GM21447 (cell line): Measurements from ENCODE around the gene RASA2.

Experiments used
- ATAC-seq: cut with Tn5 transposase; IDR thresholded peaks from one replicate; pipeline ENCODE4 v1.9.1; 2021; ENCODE audit not compliant: unreplicated experiment

RASA2 gene, protein sequence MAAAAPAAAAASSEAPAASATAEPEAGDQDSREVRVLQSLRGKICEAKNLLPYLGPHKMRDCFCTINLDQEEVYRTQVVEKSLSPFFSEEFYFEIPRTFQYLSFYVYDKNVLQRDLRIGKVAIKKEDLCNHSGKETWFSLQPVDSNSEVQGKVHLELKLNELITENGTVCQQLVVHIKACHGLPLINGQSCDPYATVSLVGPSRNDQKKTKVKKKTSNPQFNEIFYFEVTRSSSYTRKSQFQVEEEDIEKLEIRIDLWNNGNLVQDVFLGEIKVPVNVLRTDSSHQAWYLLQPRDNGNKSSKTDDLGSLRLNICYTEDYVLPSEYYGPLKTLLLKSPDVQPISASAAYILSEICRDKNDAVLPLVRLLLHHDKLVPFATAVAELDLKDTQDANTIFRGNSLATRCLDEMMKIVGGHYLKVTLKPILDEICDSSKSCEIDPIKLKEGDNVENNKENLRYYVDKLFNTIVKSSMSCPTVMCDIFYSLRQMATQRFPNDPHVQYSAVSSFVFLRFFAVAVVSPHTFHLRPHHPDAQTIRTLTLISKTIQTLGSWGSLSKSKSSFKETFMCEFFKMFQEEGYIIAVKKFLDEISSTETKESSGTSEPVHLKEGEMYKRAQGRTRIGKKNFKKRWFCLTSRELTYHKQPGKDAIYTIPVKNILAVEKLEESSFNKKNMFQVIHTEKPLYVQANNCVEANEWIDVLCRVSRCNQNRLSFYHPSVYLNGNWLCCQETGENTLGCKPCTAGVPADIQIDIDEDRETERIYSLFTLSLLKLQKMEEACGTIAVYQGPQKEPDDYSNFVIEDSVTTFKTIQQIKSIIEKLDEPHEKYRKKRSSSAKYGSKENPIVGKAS

DNA sequence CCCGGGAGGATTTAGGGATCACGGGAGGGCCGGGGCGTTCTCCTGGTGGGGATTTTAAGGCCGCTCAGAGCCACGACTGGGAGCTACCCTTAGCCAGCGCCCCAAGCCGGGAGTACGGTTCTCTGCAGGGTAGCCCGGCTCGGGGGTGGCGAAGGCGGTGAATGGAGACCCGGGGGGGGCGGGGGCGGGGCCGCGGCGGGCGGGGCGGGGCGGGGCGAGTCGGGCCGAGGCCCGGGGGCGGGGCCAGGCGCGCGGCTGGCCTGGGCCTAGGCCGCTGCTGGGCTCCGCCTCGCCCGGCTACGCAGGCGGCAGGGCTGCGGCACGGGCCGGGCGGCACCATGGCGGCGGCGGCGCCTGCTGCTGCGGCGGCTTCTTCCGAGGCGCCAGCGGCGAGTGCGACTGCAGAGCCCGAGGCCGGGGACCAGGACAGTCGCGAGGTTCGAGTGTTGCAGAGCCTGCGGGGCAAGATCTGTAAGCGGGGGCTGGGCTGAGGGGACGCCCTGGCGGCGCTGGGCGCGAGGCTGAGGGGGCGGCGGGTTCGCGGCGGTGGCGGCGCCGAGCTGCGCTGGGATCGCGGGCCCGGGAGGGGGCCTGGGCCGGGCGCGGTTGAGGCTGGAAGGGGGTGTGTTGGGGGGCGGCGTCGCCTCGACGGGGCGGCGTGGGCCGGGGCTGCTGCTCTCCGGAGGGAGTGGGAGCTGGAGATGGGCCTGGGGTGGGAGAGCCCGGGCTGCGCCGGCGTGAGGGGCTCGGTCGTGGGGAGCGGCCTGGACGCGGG, at the start of gene RASA2:
Gene RASA2 (plus strand): TSS at position 282 of the 775 bp plus-strand sequence. CDS start 57 bp downstream, at position 339.
- peak; percentile 49 for ATAC-seq

DNA sequence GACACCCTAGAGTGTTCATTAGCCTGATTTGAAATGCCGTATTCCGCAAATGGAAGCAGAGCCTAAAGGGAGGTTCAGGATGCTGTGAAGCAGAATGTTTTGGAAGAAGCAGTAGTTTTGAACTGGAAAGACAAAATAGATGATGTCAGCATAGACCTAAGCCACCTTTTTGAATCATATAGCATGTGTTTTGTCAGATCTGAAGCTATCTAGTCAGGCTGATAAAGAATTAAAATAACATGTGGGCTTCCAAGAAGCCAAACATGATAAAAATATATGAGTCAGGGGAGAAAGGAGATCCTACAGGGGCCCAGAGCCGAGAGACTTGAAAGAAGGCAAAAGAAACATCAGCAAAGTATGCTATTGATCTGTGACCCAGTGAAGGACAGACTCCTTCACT, 47.2 kb upstream of the RASA2 start:
- ATAC-seq = no peak

DNA sequence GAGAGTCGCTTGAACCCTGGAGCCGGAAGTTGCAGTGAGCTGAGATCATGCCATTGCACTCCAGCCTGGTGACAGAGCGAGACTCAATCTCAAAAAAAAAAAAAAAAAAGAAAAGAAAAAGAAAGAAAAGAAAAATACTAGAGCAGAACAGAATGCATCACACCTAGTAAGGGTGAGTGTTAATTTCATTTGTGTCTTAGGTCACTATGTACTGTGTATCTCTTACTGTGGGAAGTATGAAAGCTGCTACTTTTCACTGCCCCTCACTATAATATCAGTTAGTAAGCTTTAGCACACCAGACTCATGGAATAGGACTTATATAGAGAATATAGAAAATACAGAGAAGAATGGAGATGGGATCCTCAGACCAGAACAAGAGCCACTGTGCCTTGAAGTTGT, 45.9 kb upstream of the RASA2 start:
- ATAC-seq = peak; percentile 18

DNA sequence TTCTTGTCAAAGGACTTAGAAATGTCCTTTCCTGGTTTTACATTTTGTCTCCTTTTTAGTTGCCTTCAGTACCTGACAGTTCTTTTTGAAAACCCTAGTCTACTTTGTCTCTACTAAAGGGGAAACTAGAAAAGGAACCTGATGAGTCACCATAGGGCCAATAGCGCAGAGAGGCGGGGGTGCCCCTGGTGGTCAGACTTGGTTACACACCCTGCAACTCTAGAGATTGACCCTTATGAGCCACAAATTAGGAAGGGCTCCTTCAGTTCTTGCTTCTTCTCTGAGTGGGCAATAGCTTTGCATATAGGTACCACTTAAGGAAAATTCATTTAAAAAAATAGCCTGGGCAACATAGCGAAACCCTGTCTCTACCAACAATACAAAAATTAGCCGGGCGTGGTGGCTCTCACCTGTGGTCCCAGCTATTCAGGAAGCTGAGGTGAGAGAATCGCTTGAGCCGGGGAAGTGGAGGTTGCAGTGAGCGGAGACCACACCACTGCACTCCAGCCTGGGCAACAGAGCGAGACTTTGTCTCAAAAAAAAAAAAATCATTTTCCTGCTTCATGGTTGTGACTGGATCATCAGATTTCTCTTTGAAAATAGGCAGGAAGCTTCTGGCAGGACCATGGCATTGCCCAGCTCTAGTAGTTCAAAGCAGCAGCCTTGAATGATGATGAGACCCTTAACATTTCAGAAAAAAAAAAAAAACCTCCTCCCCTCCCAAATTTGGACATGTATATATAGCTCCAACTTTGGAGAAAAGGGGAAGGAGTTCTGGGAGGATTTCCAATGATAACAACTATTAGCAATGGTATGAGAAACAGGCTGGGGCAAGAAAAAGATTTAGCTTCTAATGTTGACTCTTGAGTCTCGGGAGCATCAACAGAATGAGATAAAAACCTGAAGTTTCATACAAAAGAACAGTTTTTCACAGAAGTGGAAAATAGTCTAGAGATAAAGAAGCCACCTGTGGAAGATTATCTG, 45.2 kb upstream of the RASA2 start:
- peak; percentile 96 for ATAC-seq

DNA sequence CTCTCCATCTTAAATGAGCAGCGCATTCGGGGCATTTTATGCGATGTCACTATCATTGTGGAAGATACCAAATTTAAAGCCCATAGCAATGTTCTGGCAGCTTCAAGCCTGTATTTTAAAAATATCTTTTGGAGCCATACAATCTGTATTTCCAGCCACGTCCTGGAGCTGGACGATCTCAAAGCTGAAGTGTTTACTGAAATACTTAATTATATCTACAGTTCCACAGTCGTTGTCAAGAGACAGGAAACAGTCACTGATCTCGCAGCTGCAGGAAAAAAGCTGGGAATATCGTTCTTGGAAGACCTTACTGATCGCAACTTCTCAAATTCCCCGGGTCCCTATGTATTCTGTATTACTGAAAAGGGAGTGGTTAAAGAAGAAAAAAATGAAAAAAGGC, 44.4 kb upstream of the RASA2 start:
- no peak for ATAC-seq

DNA sequence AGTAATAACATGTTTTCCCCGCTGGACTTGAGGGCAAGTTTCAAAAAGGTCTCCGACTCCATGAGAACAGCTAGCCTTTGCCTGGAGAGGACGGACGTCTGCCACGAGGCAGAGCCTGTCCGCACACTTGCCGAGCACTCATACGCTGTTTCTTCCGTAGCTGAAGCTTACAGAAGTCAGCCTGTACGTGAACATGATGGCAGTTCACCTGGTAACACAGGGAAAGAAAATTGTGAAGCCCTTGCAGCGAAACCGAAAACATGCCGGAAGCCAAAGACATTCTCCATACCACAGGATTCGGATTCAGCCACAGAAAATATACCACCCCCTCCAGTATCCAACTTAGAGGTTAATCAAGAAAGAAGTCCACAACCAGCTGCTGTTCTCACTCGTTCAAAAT, 43.9 kb upstream of the RASA2 start:
- ATAC-seq = no peak

DNA sequence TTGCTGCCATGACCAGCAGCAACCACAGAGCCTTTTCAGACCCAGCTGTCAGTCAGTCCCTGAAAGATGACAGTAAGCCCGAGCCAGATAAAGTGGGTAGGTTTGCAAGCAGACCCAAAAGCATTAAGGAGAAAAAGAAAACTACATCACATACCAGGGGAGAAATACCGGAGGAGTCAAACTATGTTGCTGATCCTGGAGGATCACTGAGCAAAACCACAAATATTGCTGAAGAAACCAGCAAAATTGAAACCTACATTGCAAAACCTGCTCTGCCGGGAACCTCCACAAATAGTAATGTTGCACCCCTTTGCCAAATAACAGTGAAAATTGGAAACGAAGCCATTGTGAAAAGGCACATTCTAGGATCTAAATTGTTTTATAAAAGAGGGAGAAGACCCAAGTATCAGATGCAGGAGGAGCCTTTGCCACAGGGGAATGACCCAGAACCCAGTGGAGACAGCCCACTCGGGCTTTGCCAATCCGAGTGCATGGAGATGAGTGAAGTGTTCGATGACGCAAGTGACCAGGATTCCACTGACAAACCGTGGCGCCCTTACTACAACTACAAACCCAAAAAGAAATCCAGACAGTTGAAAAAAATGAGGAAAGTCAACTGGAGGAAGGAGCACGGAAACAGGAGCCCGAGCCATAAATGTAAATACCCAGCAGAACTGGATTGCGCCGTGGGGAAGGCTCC, 42.1 kb upstream of the RASA2 start:
- ATAC-seq = no peak

DNA sequence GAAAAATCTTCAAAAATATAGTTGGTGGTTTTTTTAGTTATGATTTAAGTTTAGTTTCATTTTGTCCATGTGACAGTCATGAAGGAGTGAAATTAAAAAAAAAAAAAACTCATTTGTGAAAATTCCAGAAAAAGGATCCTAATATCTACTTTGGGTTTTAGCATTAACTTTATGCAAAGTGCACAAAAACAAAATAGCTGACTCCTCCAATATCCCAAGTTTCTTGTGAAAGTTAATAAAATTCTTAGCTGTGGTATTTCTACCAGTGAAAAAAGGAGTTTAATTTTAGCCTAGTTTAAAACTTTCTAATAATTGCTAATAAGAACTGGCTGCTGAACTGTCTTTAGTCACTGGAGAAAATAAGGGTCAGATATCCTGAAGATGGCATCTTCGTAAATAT, 40.8 kb upstream of the RASA2 start:
- ATAC-seq = no peak

DNA sequence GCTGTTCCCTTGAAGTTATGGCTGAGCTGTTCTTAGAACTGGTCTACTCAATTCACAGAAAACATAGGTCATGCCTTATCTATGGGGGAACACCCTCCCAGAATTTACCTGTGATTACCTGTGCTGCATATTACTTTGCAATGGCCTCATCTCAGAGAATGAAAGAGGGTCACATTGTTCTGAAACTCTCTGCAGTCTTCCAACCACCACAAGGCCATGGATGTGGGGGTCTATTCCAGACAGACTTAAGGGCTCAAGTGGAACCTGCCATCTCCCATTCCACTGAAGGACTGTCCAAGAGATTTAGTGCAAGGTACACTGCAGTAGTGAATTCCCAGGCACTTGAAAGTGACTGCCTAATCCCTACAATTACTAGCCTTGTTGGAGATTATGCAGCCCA, 40.1 kb upstream of the RASA2 start:
- no peak for ATAC-seq

DNA sequence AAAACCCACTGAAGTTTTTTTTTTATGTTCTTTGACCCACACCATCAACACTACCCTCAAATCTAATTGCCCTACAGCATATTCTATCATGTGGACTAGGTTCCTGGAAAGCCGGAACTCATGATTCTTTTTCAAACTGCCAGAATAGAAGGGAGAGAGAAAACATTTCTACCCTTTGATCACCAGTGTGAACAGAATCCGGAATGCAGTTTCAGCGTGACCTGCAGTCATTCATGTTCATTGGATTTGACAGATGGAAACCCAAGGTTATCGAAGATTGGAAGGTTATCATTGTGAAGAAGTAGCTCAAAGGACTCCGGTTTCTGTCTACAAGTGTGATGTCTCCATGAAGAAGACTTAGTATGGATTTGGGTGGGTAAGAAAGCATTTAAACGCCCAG, 39.4 kb upstream of the RASA2 start:
- ATAC-seq = no peak

DNA sequence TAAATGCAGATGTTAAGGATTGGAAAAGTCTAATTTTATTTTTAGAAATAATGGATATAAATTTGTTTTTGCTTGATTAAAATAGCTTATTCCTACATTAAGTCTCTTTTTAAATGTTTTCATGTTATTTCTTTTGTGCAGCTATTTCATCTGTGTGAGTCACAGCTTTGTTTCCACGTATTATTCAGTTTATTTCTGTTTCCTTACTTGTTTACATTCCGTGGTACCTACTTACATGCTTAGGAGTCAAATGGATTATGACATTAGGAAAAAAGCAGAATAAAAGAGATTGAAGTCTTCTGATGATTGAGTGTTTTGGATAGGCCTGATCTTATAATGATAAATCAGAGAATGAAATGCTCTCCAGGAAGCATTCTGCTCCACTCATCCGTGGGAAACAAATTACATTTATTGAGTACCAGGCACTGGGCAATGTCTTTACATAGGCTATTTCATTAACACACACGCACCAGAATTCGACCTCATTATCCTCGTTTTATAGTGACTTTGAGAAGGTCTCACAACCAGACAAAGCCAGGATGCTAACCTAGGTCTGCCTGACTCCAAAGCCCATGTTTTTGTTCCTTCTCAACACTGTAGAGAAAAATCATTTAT, 38.1 kb upstream of the RASA2 start:
- ATAC-seq = no peak

DNA sequence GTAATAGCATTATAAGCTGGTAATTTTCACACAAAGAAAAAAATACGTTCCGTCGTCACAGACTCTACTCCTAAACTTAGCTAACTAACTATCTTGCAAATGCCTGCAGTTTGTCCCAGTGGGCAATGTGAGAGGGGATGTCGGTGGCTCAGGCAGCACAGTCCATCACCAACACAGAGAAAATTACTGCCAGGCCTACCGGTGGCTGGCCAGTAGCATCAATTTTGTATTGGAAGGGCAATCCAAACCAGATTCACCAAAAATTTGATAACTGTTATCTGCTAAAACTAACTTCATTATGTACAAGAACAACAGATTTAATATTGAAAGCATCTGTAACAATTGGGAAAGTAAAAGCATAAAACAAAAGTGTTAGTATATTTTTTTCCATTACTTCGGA, 37.4 kb upstream of the RASA2 start:
- ATAC-seq = no peak

DNA sequence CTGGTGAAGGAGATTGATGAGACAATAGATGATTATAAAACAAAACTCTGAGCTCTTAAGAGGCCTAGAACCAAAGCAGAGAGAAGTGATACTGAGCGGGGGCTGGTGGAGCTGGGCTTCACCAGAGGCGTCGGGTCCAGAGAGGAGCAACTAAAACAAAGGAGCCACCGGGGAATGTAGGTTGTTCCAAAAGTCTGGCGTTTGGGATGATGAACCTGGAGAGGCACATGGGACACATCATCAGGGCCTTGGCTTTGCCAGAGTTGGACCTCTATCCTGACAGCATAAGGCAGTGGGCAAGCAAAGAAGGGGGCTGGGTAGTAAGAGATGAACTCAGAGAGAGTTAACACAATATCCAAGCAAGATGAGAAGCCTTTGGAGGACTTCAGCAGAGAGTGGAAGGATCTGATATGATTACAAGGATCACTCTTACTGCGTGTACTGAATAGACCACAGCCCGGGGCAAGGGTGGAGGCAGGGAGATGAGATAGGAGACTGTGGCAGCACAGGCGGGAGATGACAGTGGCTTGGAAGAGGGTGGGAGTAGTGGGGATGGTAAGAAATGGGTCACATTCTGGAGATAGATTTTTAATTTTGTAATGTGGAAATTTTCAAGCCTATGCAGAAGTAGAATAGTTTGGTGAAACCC, 36.0 kb upstream of the RASA2 start:
- ATAC-seq = no peak

DNA sequence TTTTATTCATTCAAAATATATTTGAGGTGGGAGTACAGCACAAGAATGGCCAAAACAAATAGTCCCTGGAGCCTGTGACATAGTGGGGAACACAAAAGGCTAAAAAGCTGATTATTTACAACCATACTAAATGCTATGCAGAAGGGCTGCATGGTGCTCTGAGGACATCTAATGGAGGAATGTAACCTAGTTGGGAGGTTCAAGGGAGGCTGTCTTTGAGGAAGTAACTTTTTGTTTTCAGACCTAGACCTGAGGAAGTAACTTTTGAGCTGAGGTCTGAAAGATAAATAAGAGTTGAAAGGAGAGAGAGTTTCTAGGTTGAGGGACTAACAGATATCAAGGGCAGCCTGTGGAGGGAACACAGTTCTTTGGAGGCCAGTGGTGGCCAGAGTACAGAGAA, 34.8 kb upstream of the RASA2 start:
- ATAC-seq = peak; percentile 81

DNA sequence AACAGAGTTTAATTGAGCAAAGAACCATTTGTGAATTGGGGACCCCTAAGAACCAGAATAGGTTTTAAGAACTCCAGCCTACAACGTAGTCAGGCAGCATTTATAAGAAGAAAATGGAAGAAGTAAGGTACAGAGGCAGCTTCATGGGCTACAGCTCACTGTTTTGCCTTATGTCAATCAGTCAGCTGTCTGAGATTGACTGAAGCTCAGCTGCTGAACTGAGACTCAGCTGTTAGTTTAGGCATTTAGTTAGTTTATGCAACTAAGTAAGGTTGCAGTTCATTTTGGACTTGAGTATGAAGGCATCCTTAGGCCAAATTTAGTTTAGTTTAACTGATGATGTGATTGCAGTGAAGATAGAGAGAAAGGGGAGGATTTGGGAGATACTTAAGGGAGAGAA, 34.1 kb upstream of the RASA2 start:
- no peak for ATAC-seq

DNA sequence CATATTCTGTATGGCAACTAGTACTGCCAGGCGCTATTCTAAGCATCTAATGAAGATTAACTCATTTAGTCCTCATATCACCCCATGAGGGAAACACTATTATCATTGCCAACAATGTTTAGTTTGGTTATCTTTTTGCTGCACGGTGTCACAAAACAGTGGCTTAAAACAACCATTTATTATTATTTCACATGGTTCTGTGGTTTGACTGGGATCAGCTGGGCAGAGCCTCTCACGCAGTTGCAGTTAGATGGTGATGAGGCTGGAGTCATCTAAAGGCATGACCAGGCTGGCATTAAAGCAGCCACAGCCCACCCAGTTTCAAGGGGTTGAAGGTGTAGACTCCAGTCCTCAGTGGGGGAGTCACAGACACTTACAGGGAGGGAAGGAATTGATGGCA, 32.8 kb upstream of the RASA2 start:
- no peak for ATAC-seq

DNA sequence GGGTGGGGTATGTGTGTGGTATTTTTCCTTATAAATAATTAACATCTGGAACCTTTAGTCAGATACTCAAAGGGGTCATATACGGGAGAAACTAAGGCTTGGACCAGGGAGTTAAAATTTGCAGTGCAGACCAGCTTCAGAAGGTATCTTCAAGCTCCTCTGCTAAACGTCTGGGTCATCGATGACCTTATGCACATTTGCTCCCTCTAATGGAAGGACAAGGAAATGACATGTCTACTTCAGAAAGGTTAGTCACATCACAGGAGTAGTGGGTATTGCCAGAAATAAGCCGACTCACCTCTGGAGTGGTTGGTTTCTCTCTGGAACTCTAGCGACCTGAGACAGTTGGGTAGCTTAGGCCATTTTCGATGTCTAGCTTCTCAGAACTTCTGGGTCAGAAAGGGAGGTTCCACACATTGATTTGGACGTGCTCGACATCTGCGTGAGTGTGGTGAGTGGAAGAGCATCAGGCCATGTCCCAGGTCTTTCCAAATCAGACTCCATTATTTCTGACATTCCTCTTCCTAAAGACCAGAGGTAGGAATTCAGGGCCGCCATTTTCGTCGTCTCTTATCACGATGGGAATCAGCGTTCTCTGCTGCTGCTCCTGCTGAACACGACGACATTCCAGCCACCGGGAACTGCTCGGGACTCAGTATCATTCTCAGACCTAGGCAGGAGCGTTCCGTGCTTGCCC, 31.8 kb upstream of the RASA2 start:
- ATAC-seq = peak; percentile 49
